ENCODE data around the gene C19orf85. TPM values are rescaled to one million over a fixed set of nuclear protein-coding genes. Genes with fewer than 3 reads are reported as not detected.

C19orf85 gene
- total and polyA plus RNA-seq, 11 donors = not detected

DNA sequence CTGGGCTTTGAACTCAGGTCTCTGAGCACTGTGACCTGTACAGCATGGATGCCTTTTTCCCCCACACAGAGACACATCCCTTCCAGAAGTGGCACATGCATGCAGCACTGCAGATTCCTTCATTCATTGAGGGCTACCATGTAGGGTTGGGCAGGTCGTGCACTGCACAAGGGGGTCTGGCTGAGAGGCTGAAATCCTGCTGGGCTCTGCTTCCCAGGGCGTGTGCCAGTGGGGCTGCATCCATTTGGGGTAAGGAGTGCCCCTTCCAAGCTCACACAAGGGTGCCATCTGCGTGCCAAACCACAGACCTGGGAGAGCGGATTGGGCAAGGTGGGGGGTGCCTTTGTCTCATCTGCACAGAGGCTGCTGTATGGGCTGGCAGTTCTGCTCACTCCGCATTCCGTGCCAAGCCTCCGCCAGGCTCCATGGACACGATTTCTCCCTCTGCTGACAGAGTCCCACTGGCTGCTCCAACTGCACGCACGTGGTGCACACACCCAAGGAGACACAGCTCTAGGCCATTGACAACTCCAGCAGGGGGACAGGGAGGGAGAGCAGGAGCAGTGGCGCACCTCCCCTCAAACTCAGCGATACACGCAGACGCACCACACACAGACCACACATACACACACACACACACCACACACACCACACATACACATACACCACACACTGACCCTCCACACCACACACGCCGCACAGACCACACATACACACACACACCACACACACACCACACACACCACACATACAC is 17.0 kb downstream of the C19orf85 start:
- ATAC-seq = peak in 3 of 4 donors; percentile 45 to 67 (median 53)
- H3K9me3 ChIP-seq = no peaks in the 10 kb centered on the region
- 23 to 34% (median 32%) methylated on average over 10 to 16 of the region's 16 CpGs for WGBS, 4 donors
- no peaks in the 10 kb centered on the region for H3K36me3 ChIP-seq
- peak in 1 of 5 donors; percentile 60 for DNase-seq
- H3K4me1 ChIP-seq = peaks cover 0 to 26% (median 11%) of the 10 kb centered on the region in 12 donors
- no peak overlapping the region for H3K27ac ChIP-seq
- peaks cover 32 to 60% (median 44%) of the 10 kb centered on the region in 9 donors for H3K27me3 ChIP-seq
- no peak overlapping the region for H3K4me3 ChIP-seq
- TF ChIP-seq, protein P1, sequence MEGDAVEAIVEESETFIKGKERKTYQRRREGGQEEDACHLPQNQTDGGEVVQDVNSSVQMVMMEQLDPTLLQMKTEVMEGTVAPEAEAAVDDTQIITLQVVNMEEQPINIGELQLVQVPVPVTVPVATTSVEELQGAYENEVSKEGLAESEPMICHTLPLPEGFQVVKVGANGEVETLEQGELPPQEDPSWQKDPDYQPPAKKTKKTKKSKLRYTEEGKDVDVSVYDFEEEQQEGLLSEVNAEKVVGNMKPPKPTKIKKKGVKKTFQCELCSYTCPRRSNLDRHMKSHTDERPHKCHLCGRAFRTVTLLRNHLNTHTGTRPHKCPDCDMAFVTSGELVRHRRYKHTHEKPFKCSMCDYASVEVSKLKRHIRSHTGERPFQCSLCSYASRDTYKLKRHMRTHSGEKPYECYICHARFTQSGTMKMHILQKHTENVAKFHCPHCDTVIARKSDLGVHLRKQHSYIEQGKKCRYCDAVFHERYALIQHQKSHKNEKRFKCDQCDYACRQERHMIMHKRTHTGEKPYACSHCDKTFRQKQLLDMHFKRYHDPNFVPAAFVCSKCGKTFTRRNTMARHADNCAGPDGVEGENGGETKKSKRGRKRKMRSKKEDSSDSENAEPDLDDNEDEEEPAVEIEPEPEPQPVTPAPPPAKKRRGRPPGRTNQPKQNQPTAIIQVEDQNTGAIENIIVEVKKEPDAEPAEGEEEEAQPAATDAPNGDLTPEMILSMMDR (IDR thresholded peaks at IDR 0.05) = no peak
- no peak for TF ChIP-seq POLR2A (IDR thresholded peaks at IDR 0.05)
- intact Hi-C loops (cut with DNase I) = no loop called here

DNA sequence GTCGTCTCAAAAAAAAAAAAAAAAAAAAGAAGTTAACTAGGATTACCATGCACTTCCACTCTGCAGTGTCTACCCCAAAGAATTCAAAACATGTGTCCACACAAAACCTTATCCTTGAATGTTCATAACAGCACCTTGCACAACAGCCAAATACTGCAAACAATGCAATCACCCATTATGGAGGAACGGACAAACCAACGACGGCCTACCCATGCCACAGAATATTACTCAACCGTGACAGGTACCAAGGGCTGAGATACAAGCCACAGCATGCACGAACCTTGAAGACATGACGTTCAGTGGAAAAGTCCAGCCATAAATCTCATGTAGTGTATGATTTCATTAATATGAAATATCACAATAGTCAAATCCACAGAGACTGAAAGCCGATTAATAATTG is 18.5 kb downstream of the C19orf85 start:
- Histone ChIP-seq H3K27me3 (peaks cover 30 to 59% (median 43%) of the 10 kb centered on the region in 9 donors), H3K9me3 (no peaks in the 10 kb centered on the region), H3K27ac (no peak overlapping the region), H3K36me3 (no peaks in the 10 kb centered on the region), H3K4me3 (no peak overlapping the region), H3K4me1 (peaks cover 0 to 24% (median 0%) of the 10 kb centered on the region in 12 donors)
- intact Hi-C loops (cut with DNase I) = no loop called here
- no peak for TF ChIP-seq POLR2A (IDR thresholded peaks at IDR 0.05)
- TF ChIP-seq, protein P1 (IDR thresholded peaks at IDR 0.05) = no peak
- no peak for DNase-seq
- ATAC-seq = no peak
- WGBS, 4 donors = 72 to 78% (median 76%) methylated on average over 8 of the region's 8 CpGs

DNA sequence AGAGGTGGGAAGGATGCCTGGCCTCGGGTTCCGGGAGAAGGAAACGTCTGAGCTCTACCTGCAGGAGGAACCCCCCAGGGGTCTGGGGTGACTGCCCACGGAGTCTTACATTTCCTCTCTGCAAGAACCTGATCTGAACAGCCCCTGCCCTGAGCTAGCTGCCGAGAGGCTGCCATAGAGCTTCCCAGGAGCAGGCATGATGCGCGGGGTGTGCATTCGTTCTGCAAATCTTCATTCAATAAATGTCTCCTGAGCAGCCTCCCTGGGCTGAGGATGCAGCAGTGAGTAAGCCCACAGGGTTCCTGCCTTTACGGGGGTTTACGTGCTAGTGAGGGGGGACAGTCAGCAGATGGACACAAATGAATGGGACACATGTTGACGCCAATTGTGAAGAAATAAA is 19.9 kb downstream of the C19orf85 start:
- peaks cover 0 to 30% (median 0%) of the 10 kb centered on the region in 12 donors for H3K4me1 ChIP-seq
- no peak for ATAC-seq
- 42 to 49% (median 46%) methylated on average over 11 of the region's 11 CpGs for WGBS, 4 donors
- peaks cover 40 to 68% (median 55%) of the 10 kb centered on the region in 9 donors for H3K27me3 ChIP-seq
- DNase-seq = no peak
- no peaks in the 10 kb centered on the region for H3K9me3 ChIP-seq
- TF ChIP-seq, protein P1 (IDR thresholded peaks at IDR 0.05) = no peak
- TF ChIP-seq POLR2A (IDR thresholded peaks at IDR 0.05) = no peak
- H3K36me3 ChIP-seq = no peaks in the 10 kb centered on the region
- H3K27ac ChIP-seq = no peak overlapping the region
- H3K4me3 ChIP-seq = no peak overlapping the region
- intact Hi-C loops (cut with DNase I) = no loop called here

DNA sequence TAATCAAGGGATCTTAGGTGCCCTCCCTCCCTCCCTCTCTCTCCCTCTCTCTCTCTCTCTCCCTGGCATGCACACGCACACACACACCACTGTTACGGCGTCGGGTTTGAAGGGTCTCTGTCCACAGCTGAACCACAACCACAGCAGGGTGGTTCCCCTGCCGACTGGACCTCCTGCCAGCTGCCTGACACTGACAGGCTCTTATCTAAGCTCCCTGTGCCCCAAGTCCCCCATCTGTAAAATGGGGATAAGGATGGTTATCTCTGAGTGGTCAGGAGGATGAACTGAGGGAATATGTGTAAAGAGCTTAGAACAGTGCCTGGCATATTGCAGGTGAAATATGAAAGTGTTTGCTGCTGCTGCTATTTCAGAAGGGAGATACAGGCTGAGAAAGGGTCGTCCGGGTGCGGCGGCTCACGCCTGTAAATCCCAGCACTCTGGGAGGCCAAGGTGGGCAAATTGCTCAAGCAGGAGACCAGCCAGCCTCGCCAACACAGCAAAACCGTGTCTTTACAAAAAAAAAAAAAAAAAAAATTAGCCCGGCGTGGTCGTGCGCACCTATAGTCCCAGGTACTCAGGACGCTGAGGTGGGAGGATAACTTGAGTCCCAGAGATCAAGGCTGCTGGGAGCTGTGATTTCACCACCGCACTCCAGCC is 20.6 kb downstream of the C19orf85 start:
- Histone ChIP-seq H3K27ac (no peak overlapping the region), H3K36me3 (no peaks in the 10 kb centered on the region), H3K9me3 (no peaks in the 10 kb centered on the region), H3K4me1 (peaks cover 0 to 30% (median 0%) of the 10 kb centered on the region in 12 donors), H3K4me3 (no peak overlapping the region), H3K27me3 (peaks cover 46 to 70% (median 59%) of the 10 kb centered on the region in 9 donors)
- intact Hi-C loops (cut with DNase I) = no loop called here
- ATAC-seq (no peak), DNase-seq (no peak)
- 31 to 40% (median 36%) methylated on average over 18 of the region's 18 CpGs for WGBS, 4 donors
- TF ChIP-seq, protein P1 (IDR thresholded peaks at IDR 0.05) = no peak
- TF ChIP-seq POLR2A (IDR thresholded peaks at IDR 0.05) = no peak

All from heart left ventricle (tissue), 16 donors.